Karpas-422 (cell line): Measurements from ENCODE around the gene KRTAP9-7. TPM values are rescaled to one million over a fixed set of nuclear protein-coding genes. Genes with fewer than 3 reads are reported as not detected.

Source experiments
- DNase-seq: peaks from one replicate; pipeline ENCODE4 v3.0.0-alpha.2; 2015
- H2AFZ ChIP-seq: fragments of 200-600 bp; sonication (generic); 2 replicates; pipeline ENCODE4 v1.6.1; 2014; ENCODE audit warnings: antibody characterized with exemption, low read length, mixed read lengths
- H3K27ac ChIP-seq: fragments of 200-600 bp; sonication (generic); 2 replicates; pipeline ENCODE4 v1.5.1; 2014; ENCODE audit warnings: mild to moderate bottlenecking, low read length, moderate library complexity
- H3K27me3 ChIP-seq: fragments of 200-600 bp; sonication (generic); 2 replicates; pipeline ENCODE4 v1.6.1; 2014; ENCODE audit warnings: low read length, mixed read lengths
- H3K36me3 ChIP-seq: fragments of 200-600 bp; sonication (generic); 2 replicates; pipeline ENCODE4 v1.6.1; 2014; ENCODE audit warnings: low read length, mixed read lengths; ENCODE audit not compliant: insufficient read depth
- H3K4me1 ChIP-seq: fragments of 200-600 bp; sonication (generic); 2 replicates; pipeline ENCODE4 v1.6.1; 2014; ENCODE audit warnings: mild to moderate bottlenecking, low read length, mixed read lengths
- H3K4me2 ChIP-seq: fragments of 200-600 bp; sonication (generic); 2 replicates; pipeline ENCODE4 v1.6.1; 2014; ENCODE audit warnings: low read length, low read depth, mild to moderate bottlenecking; ENCODE audit not compliant: poor library complexity, severe bottlenecking
- H3K4me3 ChIP-seq: fragments of 200-600 bp; sonication (generic); 2 replicates; pipeline ENCODE4 v1.5.1; 2014; ENCODE audit warnings: mild to moderate bottlenecking, antibody characterized with exemption, low read length, mixed read lengths
- H3K79me2 ChIP-seq: fragments of 200-600 bp; sonication (generic); 2 replicates; pipeline ENCODE4 v1.6.1; 2014; ENCODE audit warnings: mild to moderate bottlenecking, low read length, mixed read lengths
- H3K9ac ChIP-seq: fragments of 200-600 bp; sonication (generic); 2 replicates; pipeline ENCODE4 v1.6.0; 2014; ENCODE audit warnings: low read length
- H3K9me2 ChIP-seq: fragments of 200-600 bp; sonication (generic), shearing (Covaris generic); replicated peaks from 2 replicates; pipeline ENCODE4 v1.6.0; 2014; ENCODE audit warnings: mild to moderate bottlenecking, low read length, moderate library complexity; ENCODE audit not compliant: insufficient read depth
- H3K9me3 ChIP-seq: fragments of 300-700, 200-600 bp; sonication (generic); 2 replicates; pipeline ENCODE4 v1.6.1; 2014; ENCODE audit warnings: low read length, mixed read lengths
- H4K20me1 ChIP-seq: fragments of 200-600 bp; sonication (generic); 2 replicates; pipeline ENCODE4 v1.6.1; 2014; ENCODE audit warnings: mild to moderate bottlenecking, antibody characterized with exemption, low read length, low read depth; ENCODE audit not compliant: insufficient read depth
- total RNA-seq: library from RNA; depleted of rRNA; stranded (reverse); fragments of >200 nt; shearing (Covaris generic); gene quantifications from 2 replicates; pipeline ENCODE4 v1.2.3, GENCODE V29; 2014; ENCODE audit warnings: low replicate concordance

The KRTAP9-7 gene
- total RNA-seq, 1 experiment from 2014 or later, result not detected

DNA sequence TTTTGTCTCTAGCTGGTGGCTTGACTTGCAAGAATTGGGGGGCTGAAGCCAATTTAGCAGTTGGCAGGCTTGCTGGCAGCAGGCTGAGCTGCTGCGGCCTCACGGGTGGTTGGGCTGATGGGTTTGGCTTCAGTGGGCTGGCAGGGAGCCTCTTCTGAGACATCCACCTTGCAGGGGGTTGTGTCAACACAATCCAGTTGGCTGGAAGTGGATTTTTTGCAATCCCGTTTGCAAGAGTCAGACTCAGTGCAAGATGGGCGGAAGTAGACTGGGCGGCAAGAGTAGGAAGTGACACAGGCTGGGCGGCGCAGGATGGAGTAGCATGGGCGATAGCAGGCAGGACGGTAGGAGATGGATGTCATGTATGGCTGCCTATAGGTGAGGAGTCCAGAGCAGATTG lies 32.1 kb downstream of the KRTAP9-7 start:
- no peak overlapping the region for H3K4me2 ChIP-seq
- no peak overlapping the region for H3K9ac ChIP-seq
- no peaks in the 10 kb centered on the region for H3K27me3 ChIP-seq
- no peak overlapping the region for H2AFZ ChIP-seq
- H3K9me3 ChIP-seq, result no peaks in the 10 kb centered on the region
- H3K36me3 ChIP-seq, result no peaks in the 10 kb centered on the region
- H3K79me2 ChIP-seq, result no peaks in the 10 kb centered on the region
- H4K20me1 ChIP-seq, result no peaks in the 10 kb centered on the region
- no peak for DNase-seq
- peaks cover 3% of the 10 kb centered on the region; the same call in 1 of the 2 replicates for H3K4me1 ChIP-seq
- no peaks in the 10 kb centered on the region for H3K9me2 ChIP-seq
- H3K4me3 ChIP-seq, result no peak overlapping the region
- no peak overlapping the region for H3K27ac ChIP-seq

DNA sequence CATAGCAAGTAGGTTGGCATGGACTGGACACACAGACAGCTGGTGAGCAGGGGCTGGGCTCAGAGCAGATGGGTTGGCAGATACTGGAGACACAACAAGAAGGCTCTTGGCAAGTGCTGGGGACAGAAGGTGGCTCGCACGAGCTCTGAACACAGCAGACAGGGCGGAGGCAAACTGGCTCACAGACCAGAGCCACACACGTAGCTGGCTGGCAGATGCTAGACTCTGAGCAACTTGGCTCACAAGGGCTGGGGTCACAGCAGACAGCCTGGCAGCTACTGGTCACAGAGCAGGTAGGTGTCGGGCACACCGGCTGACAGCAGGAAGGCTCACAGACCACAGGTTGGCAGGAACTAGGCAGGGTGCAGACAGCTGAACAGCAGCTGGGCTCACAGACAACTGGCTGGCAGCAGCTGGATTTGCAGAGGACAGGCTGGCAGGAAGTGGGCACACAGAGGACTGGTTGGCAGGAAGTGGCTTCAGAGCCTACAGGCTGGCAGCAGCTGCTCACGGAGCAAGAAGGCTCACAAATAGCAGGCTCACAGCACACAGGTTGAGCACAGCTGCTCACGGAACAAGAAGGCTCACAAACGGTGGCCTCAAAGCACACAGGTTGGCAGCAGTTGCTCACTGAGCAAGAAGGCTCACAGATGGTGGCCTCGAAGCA lies 32.9 kb downstream of the KRTAP9-7 start:
- Histone ChIP-seq H3K9me3 (no peaks in the 10 kb centered on the region), H3K9me2 (no peaks in the 10 kb centered on the region), H2AFZ (no peak overlapping the region), H3K27me3 (no peaks in the 10 kb centered on the region), H3K79me2 (no peaks in the 10 kb centered on the region), H3K9ac (no peak overlapping the region), H4K20me1 (no peaks in the 10 kb centered on the region), H3K36me3 (no peaks in the 10 kb centered on the region), H3K27ac (no peak overlapping the region), H3K4me2 (no peak overlapping the region), H3K4me1 (peaks cover 3% of the 10 kb centered on the region; the same call in 1 of the 2 replicates), H3K4me3 (no peak overlapping the region)
- peak; percentile 43 for DNase-seq

DNA sequence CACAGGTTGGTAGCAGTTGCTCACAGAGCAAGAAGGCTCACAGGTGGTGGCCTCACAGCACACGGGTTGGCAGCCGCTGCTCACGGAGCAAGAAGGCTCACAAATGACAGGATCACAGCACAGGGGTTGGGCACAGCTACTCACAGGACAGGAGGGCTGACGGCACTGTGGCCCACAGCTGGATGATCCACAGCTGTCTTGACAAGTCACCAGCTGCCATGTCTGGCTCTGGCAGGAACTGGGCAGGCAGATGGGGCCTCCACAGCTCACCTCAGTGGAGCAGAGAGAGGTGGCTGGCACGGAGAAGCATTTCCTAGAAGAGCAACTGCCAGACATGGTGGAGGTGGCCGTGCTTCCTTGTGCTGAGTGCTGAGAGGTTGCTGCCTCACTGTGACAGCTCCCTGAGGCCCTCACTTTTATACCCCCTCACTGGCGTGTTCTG lies 33.4 kb downstream of the KRTAP9-7 start, which contains the start of gene KRTAP16-1:
KRTAP16-1 (minus strand) TSS at position 392 of the 442 bp plus-strand sequence; CDS start at position 336, 56 bp downstream.
- no peak for DNase-seq
- Histone ChIP-seq H3K9ac (no peak within 1 kb of the TSS), H2AFZ (no peak within 1 kb of the TSS), H4K20me1 (no peaks in the 10 kb centered on the region), H3K4me1 (peaks cover 3% of the 10 kb centered on the region; the same call in 1 of the 2 replicates), H3K36me3 (no peaks in the 10 kb centered on the region), H3K9me3 (no peaks in the 10 kb centered on the region), H3K4me3 (no peak within 1 kb of the TSS), H3K27ac (no peak within 1 kb of the TSS), H3K27me3 (no peaks in the 10 kb centered on the region), H3K9me2 (no peaks in the 10 kb centered on the region), H3K4me2 (no peak within 1 kb of the TSS), H3K79me2 (no peaks in the 10 kb centered on the region)

DNA sequence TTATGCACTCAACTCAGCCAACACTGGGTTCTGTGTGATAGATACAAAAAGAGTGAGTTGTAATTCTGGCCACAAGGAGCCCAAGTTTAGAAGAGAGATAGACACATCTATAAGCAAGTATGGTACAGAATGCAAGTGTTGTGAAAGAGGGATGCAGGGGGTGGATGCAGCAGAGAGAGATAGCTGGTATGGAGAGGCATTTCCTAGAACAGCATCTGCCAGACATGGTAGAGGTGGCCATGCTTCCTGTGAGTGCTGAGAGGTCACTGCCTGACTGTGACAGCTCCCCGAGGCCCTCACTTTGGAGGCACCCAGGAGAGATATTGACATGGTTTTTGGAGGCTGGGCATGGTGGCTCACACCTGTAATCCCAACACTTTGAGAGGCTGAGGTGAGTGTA lies 35.6 kb downstream of the KRTAP9-7 start:
- H2AFZ ChIP-seq, result no peak overlapping the region
- H4K20me1 ChIP-seq, result no peaks in the 10 kb centered on the region
- no peaks in the 10 kb centered on the region for H3K79me2 ChIP-seq
- H3K9me2 ChIP-seq, result no peaks in the 10 kb centered on the region
- H3K9me3 ChIP-seq, result no peaks in the 10 kb centered on the region
- no peak overlapping the region for H3K9ac ChIP-seq
- H3K27ac ChIP-seq, result no peak overlapping the region
- no peak for DNase-seq
- H3K4me2 ChIP-seq, result no peak overlapping the region
- no peaks in the 10 kb centered on the region for H3K36me3 ChIP-seq
- no peak overlapping the region for H3K4me3 ChIP-seq
- H3K4me1 ChIP-seq, result peaks cover 3% of the 10 kb centered on the region; the same call in 1 of the 2 replicates
- H3K27me3 ChIP-seq, result no peaks in the 10 kb centered on the region

DNA sequence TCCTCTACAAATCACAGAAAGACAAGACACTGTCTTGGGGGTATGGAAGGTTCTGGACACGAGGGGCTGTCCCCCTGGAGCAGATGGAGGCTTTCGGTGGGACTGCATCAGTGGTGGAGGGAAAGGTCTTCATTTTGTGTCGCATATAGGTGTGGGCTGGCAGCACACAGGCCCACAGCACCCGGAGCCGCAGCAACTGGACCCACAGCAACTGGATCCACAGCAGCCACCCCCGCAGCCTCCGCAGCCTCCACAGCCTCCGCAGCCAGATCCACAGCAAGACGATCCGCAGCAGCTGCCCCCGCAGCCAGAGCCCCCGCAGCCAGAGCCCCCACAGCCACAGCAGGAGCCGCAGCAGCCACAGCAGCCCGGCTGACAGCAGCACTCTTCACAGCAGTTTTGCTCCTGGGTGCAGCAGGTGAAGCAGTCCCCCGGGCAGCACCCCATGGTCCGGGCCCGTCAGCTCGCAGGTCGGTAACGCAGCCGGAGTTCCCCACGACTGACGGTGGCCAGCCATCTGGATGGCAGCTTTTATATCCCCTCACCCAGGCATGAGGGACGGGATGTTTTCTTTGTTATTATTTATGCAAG lies 39.8 kb downstream of the KRTAP9-7 start, which contains the start of gene KRTAP17-1:
KRTAP17-1 (minus strand) TSS at position 507 of the 591 bp plus-strand sequence; CDS start at position 447, 60 bp downstream.
- no peak for DNase-seq

DNA sequence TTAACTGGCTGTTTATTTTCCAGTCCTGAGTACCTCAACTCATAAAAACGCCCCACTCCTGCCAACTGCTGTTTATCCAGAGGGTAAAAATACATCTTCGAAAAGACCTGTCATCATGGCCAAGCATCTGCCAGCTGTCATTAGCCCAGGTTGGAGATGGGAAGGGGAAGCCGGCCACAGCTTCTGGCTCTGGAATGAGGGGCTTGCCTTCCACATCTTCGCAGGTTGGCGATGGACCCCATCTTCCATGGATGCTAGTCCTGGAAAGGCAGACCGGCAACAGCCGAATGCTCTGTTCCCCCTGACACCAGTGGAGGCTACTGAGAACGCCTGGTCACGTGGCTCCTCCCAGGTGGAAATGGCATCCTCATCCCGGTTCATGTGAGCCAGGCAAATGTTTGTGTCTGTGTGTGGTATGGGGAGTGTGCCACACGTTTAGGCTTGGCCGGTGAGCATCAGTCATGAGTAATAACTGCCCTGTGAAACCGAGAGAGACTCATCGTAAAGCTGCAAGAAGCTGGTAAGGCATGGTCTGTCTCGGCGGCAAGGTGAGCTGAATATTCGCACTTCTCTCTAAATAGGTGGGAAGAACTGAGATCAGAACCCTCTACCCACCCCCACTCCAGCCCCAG lies 40.4 kb downstream of the KRTAP9-7 start:
- Histone ChIP-seq H2AFZ (no peak overlapping the region), H3K4me1 (no peaks in the 10 kb centered on the region), H3K9me2 (no peaks in the 10 kb centered on the region), H3K79me2 (no peaks in the 10 kb centered on the region), H3K27me3 (no peaks in the 10 kb centered on the region), H3K4me2 (no peak overlapping the region), H3K9ac (no peak overlapping the region), H4K20me1 (no peaks in the 10 kb centered on the region), H3K9me3 (no peaks in the 10 kb centered on the region), H3K4me3 (no peak overlapping the region), H3K27ac (no peak overlapping the region), H3K36me3 (no peaks in the 10 kb centered on the region)
- DNase-seq, result no peak

More for the DNA sequence above, 39.8 kb downstream of the KRTAP9-7 start, which contains the start of gene KRTAP17-1:
- H3K9ac ChIP-seq, result no peak within 1 kb of the TSS
- no peak within 1 kb of the TSS for H3K4me3 ChIP-seq
- H3K9me3 ChIP-seq, result no peaks in the 10 kb centered on the region
- H4K20me1 ChIP-seq, result no peaks in the 10 kb centered on the region
- H3K9me2 ChIP-seq, result no peaks in the 10 kb centered on the region
- H3K36me3 ChIP-seq, result no peaks in the 10 kb centered on the region
- H2AFZ ChIP-seq, result no peak within 1 kb of the TSS
- H3K4me2 ChIP-seq, result no peak within 1 kb of the TSS
- H3K27ac ChIP-seq, result no peak within 1 kb of the TSS
- no peaks in the 10 kb centered on the region for H3K27me3 ChIP-seq
- no peaks in the 10 kb centered on the region for H3K79me2 ChIP-seq
- H3K4me1 ChIP-seq, result no peaks in the 10 kb centered on the region

DNA sequence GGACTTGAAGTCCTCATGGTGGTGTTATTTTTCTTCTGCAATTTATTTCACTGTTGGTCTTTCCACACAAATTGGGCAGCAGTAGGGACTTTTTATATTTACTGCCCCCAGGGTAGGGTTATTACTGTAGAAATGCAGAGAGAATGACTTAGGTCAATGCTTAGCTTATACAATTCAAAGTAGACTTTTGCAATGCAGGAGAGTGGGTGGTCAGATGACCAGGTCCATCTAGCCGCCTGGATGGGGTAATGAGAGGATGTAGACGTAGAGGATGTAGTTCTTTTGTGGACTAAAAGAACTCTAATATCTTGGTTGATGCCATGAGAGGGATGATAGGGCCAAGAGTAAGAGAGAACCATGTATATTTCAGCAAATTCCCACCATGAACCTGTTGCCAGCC lies 42.7 kb downstream of the KRTAP9-7 start:
- Histone ChIP-seq H3K9me2 (no peaks in the 10 kb centered on the region), H4K20me1 (no peaks in the 10 kb centered on the region), H3K27me3 (no peaks in the 10 kb centered on the region), H3K36me3 (no peaks in the 10 kb centered on the region), H3K27ac (no peak overlapping the region), H3K9ac (no peak overlapping the region), H3K4me2 (no peak overlapping the region), H2AFZ (no peak overlapping the region), H3K4me1 (no peaks in the 10 kb centered on the region), H3K4me3 (no peak overlapping the region), H3K79me2 (no peaks in the 10 kb centered on the region), H3K9me3 (no peaks in the 10 kb centered on the region)
- DNase-seq, result no peak
